ENCODE results near the gene SRRD. TPM values are rescaled to one million over a fixed set of nuclear protein-coding genes. Genes with fewer than 3 reads are reported as not detected.

Gene SRRD
- total RNA-seq, 4 donors from 2014 or later, result 5.3 to 20.1 (median 13.9) TPM

DNA sequence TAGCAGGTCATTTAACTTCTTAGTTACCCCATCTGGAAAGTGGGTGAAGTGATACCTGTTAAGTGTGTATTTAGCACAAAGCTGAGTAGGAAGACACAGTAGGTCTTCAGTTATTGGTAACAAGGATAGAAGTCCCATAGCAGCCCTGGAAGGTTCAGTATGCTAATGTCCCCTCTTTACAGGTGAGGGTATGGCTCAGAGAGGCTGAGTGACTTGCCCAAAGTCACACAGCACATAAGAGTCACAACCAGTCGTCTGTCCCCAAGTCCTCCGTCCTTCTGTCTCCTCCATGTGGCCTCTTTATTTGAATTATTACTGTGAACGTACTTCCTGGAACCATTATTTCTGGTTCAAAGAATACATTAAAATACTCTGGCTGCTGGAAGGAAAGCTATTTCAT, 44.1 kb upstream of the SRRD start:
- intact Hi-C loops (cut with DNase I; ENCODE audit: low total_unique reads), result no loop called here
- H3K4me3 ChIP-seq, result no peak overlapping the region

DNA sequence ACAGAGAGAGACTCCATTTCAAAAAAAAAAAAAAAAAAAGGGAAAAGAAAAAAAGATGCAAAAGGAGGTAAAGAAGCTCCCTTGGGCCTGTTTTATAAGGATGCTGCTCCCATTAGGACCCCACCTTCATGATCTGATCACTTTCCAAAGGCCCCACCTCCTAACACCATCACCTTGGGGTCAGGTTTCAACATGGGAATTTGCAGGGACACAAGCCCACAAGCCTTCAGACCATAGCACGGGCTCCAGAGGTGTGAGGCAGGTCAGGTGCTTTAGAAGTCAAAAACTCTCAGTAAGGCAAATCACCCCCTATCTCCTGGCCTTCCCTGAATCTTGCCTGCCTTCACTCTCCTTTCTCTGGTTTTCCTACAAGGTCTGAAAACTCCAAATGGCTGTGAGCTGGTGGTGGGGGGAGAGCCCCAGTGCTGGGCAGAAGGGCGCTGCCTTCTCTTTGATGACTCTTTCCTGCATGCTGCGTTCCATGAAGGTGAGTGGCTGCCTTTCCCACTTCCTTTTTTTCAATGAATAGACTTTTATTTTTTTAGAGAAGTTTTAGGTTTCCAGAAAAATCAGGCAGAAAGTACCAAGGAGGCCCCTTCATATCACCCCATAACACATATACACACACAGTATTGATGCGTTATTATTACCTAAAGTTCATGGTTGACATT, 41.5 kb upstream of the SRRD start:
- no peak for DNase-seq
- no peak overlapping the region for H3K27ac ChIP-seq
- TF ChIP-seq, protein P1, sequence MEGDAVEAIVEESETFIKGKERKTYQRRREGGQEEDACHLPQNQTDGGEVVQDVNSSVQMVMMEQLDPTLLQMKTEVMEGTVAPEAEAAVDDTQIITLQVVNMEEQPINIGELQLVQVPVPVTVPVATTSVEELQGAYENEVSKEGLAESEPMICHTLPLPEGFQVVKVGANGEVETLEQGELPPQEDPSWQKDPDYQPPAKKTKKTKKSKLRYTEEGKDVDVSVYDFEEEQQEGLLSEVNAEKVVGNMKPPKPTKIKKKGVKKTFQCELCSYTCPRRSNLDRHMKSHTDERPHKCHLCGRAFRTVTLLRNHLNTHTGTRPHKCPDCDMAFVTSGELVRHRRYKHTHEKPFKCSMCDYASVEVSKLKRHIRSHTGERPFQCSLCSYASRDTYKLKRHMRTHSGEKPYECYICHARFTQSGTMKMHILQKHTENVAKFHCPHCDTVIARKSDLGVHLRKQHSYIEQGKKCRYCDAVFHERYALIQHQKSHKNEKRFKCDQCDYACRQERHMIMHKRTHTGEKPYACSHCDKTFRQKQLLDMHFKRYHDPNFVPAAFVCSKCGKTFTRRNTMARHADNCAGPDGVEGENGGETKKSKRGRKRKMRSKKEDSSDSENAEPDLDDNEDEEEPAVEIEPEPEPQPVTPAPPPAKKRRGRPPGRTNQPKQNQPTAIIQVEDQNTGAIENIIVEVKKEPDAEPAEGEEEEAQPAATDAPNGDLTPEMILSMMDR (IDR thresholded peaks at IDR 0.05), result no peak
- no peak for TF ChIP-seq POLR2A (IDR thresholded peaks at IDR 0.05)
- no peaks in the 10 kb centered on the region for H3K9me3 ChIP-seq
- no peaks in the 10 kb centered on the region for H3K27me3 ChIP-seq
- H3K36me3 ChIP-seq, result no peaks in the 10 kb centered on the region
- no peak overlapping the region for H3K4me3 ChIP-seq
- intact Hi-C loops (cut with DNase I; ENCODE audit: low total_unique reads), result no loop called here
- H3K4me1 ChIP-seq, result no peaks in the 10 kb centered on the region

More for the DNA sequence above, 44.1 kb upstream of the SRRD start:
- DNase-seq, result no peak
- Histone ChIP-seq H3K27me3 (no peaks in the 10 kb centered on the region), H3K36me3 (no peaks in the 10 kb centered on the region), H3K27ac (no peak overlapping the region), H3K4me1 (no peaks in the 10 kb centered on the region), H3K9me3 (no peaks in the 10 kb centered on the region)
- TF ChIP-seq, protein P1 (IDR thresholded peaks at IDR 0.05), result no peak

- intact Hi-C loops (cut with DNase I; ENCODE audit: low total_unique reads), result no loop called here
- H3K27ac ChIP-seq, result no peak overlapping the region
- no peaks in the 10 kb centered on the region for H3K27me3 ChIP-seq
- no peak overlapping the region for H3K4me3 ChIP-seq
- H3K9me3 ChIP-seq, result no peaks in the 10 kb centered on the region
- H3K4me1 ChIP-seq, result no peaks in the 10 kb centered on the region
- H3K36me3 ChIP-seq, result no peaks in the 10 kb centered on the region
- DNase-seq, result no peak
- no peak for TF ChIP-seq POLR2A (IDR thresholded peaks at IDR 0.05)
- TF ChIP-seq, protein P1 (IDR thresholded peaks at IDR 0.05), result no peak
Measured at GRCh38 chr22:26443901-26444690, 39.6 kb upstream of the SRRD start.

GRCh38 chr22:26444777-26445176, 38.9 kb upstream of the SRRD start:
- no peak overlapping the region for H3K4me3 ChIP-seq
- H3K4me1 ChIP-seq, result no peaks in the 10 kb centered on the region
- DNase-seq, result no peak
- no peak overlapping the region for H3K27ac ChIP-seq
- no peaks in the 10 kb centered on the region for H3K36me3 ChIP-seq
- intact Hi-C loops (cut with DNase I; ENCODE audit: low total_unique reads), result no loop called here
- no peaks in the 10 kb centered on the region for H3K9me3 ChIP-seq
- TF ChIP-seq POLR2A (IDR thresholded peaks at IDR 0.05), result no peak
- TF ChIP-seq, protein P1 (IDR thresholded peaks at IDR 0.05), result no peak
- no peaks in the 10 kb centered on the region for H3K27me3 ChIP-seq

GRCh38 chr22:26445577-26446275, 38.0 kb upstream of the SRRD start:
- intact Hi-C loops (cut with DNase I; ENCODE audit: low total_unique reads), result no loop called here
- no peak overlapping the region for H3K4me3 ChIP-seq
- no peak for TF ChIP-seq POLR2A (IDR thresholded peaks at IDR 0.05)
- TF ChIP-seq, protein P1 (IDR thresholded peaks at IDR 0.05), result no peak
- no peak for DNase-seq
- no peak overlapping the region for H3K27ac ChIP-seq
- no peaks in the 10 kb centered on the region for H3K27me3 ChIP-seq
- no peaks in the 10 kb centered on the region for H3K9me3 ChIP-seq
- H3K36me3 ChIP-seq, result no peaks in the 10 kb centered on the region
- no peaks in the 10 kb centered on the region for H3K4me1 ChIP-seq

All from uterus (tissue), 4 donors.